Gastroesophageal sphincter (tissue), 4 donors: ENCODE data around the gene RPL18. TPM values are rescaled to one million over a fixed set of nuclear protein-coding genes. Genes with fewer than 3 reads are reported as not detected.
"Not testable (repeated sequence)": the region's sequence is repeated elsewhere in the genome, so short reads cannot be mapped to it uniquely, and the experiment has no call there.

ENCODE experiments used
- ATAC-seq: fragments of 150-250 bp; one replicate; pipeline ENCODE4 v1.9.1; 2016; ENCODE audit warnings: mild to moderate bottlenecking, moderate library complexity
- H3K27ac ChIP-seq, 4 donors: fragments of 200-600 bp; sonication (generic) in 3 of 4; 1 replicate in 3 of 4; 2 replicates in 1 of 4; pipeline ENCODE4 v1.5.1; 2016 to 2019
- H3K27me3 ChIP-seq: fragments of 200-600 bp; sonication (generic); one replicate; pipeline ENCODE4 v1.5.1; 2019
- H3K36me3 ChIP-seq, 2 donors: fragments of 200-600 bp; sonication (generic); one replicate each; pipeline ENCODE4 v1.5.1; 2019; ENCODE audit warnings: control low read depth in 1 of 2
- H3K4me1 ChIP-seq, 3 donors: fragments of 200-600 bp; sonication (generic); 1 replicate in 2 of 3; 2 replicates in 1 of 3; pipeline ENCODE4 v1.5.1; 2016 to 2019; ENCODE audit warnings: control low read depth in 2 of 3
- H3K4me3 ChIP-seq, 2 donors: fragments of 200-600 bp; sonication (generic); one replicate each; pipeline ENCODE4 v1.5.1; 2019; ENCODE audit warnings: mild to moderate bottlenecking in 1 of 2, moderate library complexity in 1 of 2
- H3K9me3 ChIP-seq, 3 donors: fragments of 200-600 bp; sonication (generic); one replicate each; pipeline ENCODE4 v1.5.1; 2017 to 2019; ENCODE audit warnings: control low read depth in 2 of 3
- CTCF ChIP-seq, 4 experiments: fragments of 200-600 bp in 2 of 4; fragments of 450-650 bp in 2 of 4; sonication (generic) in 1 of 4; IDR thresholded peaks; one replicate each; pipeline ENCODE4 v1.5.1; 2017 to 2019; ENCODE audit warnings: antibody characterized with exemption in 4 of 4, mild to moderate bottlenecking in 2 of 4, moderate library complexity in 2 of 4
- EP300 ChIP-seq: sonication (generic); formaldehyde crosslinking; IDR thresholded peaks from one replicate; pipeline ENCODE4 v1.6.1; 2017; ENCODE audit warnings: antibody characterized with exemption, mild to moderate bottlenecking
- POLR2A ChIP-seq, 2 donors: fragments of 450-650 bp; IDR thresholded peaks; one replicate each; pipeline ENCODE4 v1.6.1; 2017; ENCODE audit warnings: antibody characterized with exemption in 2 of 2, mild to moderate bottlenecking in 2 of 2, moderate library complexity in 1 of 2
- POLR2AphosphoS5 ChIP-seq: sonication (generic); formaldehyde crosslinking; IDR thresholded peaks from one replicate; pipeline ENCODE4 v1.6.1; 2017; ENCODE audit warnings: antibody characterized with exemption
- WGBS, 2 donors: methylation state at CpG; one replicate each; pipeline ENCODE4 v1.1.5; 2018; ENCODE audit warnings: low coverage in 1 of 2; 5-methylcytosine and 5-hydroxymethylcytosine counted together
- total RNA-seq, 4 donors: library from RNA; depleted of rRNA; stranded (reverse); fragments of >200 nt; gene quantifications; one replicate each; pipeline ENCODE4 v1.1.0, GENCODE V29; 2016

Gene RPL18
- total RNA-seq, 4 donors from 2014 or later: 1,261 to 2,300 (median 1,588) TPM

- 8 to 14% methylated on average over 14 to 25 of the region's 36 CpGs for WGBS, 2 donors
- Histone ChIP-seq H3K9me3 (no peaks in the 10 kb centered on the region), H3K27ac (peak overlapping the region in 2 of 4 donors; percentile 19 to 74), H3K27me3 (no peaks in the 10 kb centered on the region), H3K4me3 (peak overlapping the region; percentile 15 to 47), H3K36me3 (no peaks in the 10 kb centered on the region), H3K4me1 (peaks cover 0 to 18% (median 4%) of the 10 kb centered on the region in 3 donors)
- ATAC-seq: peak; percentile 89
- TF ChIP-seq CTCF (IDR thresholded peaks at IDR 0.05): peak in 3 of 4 experiments; percentile 92 to 96 (median 94)
- TF ChIP-seq POLR2AphosphoS5: peak; percentile 14
- no peak for TF ChIP-seq POLR2A (IDR thresholded peaks at IDR 0.05)
- no peak for TF ChIP-seq EP300
Observed at GRCh38 chr19:48588670-48589401, 30.1 kb downstream of the RPL18 start.

- H3K4me3 ChIP-seq: no peak overlapping the region
- no peaks in the 10 kb centered on the region for H3K36me3 ChIP-seq
- WGBS, 2 donors: 88 to 92% methylated on average over 1 to 2 of the region's 3 CpGs
- H3K4me1 ChIP-seq: peaks cover 0 to 22% (median 4%) of the 10 kb centered on the region in 3 donors
- no peaks in the 10 kb centered on the region for H3K9me3 ChIP-seq
- no peak overlapping the region for H3K27ac ChIP-seq
- H3K27me3 ChIP-seq: no peaks in the 10 kb centered on the region
- ATAC-seq: no peak
- TF ChIP-seq POLR2AphosphoS5 (no peak), POLR2A (IDR thresholded peaks at IDR 0.05) (no peak), EP300 (no peak), CTCF (IDR thresholded peaks at IDR 0.05) (no peak)
Observed at GRCh38 chr19:48587387-48587786, 31.6 kb downstream of the RPL18 start.

GRCh38 chr19:48582168-48582567, 36.8 kb downstream of the RPL18 start:
- 69 to 72% methylated on average over 2 of the region's 2 CpGs for WGBS, 2 donors
- H3K4me3 ChIP-seq: no peak overlapping the region
- no peaks in the 10 kb centered on the region for H3K9me3 ChIP-seq
- H3K27ac ChIP-seq: no peak overlapping the region
- no peaks in the 10 kb centered on the region for H3K36me3 ChIP-seq
- peaks cover 0 to 11% (median 0%) of the 10 kb centered on the region in 3 donors for H3K4me1 ChIP-seq
- ATAC-seq: no peak
- no peaks in the 10 kb centered on the region for H3K27me3 ChIP-seq
- TF ChIP-seq POLR2AphosphoS5 (no peak), CTCF (IDR thresholded peaks at IDR 0.05) (no peak), EP300 (no peak), POLR2A (IDR thresholded peaks at IDR 0.05) (no peak)

DNA sequence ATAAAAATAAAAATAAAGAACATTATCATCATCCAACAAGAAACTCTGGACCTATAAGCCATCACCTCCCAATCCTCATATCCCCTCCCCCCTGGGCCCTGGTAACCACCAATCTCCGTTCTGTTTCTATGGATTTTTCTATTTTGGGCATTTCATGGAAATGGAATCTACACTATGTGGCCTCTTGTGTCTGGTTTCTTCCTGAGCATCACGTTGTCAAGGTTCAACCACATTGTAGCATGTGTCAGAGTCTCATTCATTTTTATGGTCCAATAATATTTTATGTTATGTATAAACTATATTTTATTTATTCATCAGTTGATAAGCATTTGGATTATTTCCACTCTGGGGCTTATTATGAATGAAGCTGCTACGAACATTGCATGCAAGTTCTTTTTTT, 40.1 kb downstream of the RPL18 start:
- H3K9me3 ChIP-seq: no peaks in the 10 kb centered on the region
- no peaks in the 10 kb centered on the region for H3K36me3 ChIP-seq
- H3K4me3 ChIP-seq: no peak overlapping the region
- TF ChIP-seq EP300 (no peak), CTCF (IDR thresholded peaks at IDR 0.05) (no peak), POLR2A (IDR thresholded peaks at IDR 0.05) (no peak), POLR2AphosphoS5 (no peak)
- H3K4me1 ChIP-seq: peaks cover 0 to 4% (median 0%) of the 10 kb centered on the region in 3 donors
- no peaks in the 10 kb centered on the region for H3K27me3 ChIP-seq
- 24 to 29% methylated on average over 3 of the region's 3 CpGs for WGBS, 2 donors
- no peak for ATAC-seq
- no peak overlapping the region for H3K27ac ChIP-seq

DNA sequence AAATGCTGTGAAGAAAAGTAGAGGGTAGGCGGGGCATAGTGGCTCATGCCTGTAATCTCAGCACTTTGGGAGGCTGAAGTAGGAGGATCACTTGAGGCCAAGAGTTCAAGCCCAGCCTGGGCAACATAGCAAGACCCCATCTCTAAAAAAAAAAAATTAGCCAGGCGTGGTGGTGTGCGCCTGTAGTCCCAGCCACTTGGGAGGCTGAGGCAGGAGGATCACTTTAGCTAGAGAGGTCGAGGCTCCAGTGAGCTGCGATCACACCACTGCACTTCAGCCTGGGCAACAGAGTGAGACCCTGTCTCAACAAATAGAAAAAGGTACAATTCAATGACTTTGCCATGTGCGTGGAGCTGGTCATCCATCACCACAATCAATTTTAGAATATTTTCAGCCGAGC, 41.1 kb downstream of the RPL18 start:
- not testable (repeated sequence) for H3K9me3 ChIP-seq, H3K4me3 ChIP-seq, H3K27ac ChIP-seq, H3K36me3 ChIP-seq, H3K27me3 ChIP-seq, H3K4me1 ChIP-seq, ATAC-seq
- 92 to 96% methylated on average over 5 to 6 of the region's 7 CpGs for WGBS, 2 donors
